OCI-LY1 (cell line): ENCODE data around the gene MUC2.
A peak's percentile ranks its signal among the peaks of the same experiment; 100 is the strongest.

Experiments
- H2AFZ ChIP-seq: fragments of 200-600 bp; sonication (generic), shearing (Covaris generic); 2 replicates; pipeline ENCODE4 v1.6.0; 2014; ENCODE audit warnings: antibody characterized with exemption, mild to moderate bottlenecking, low read length
- H3F3A ChIP-seq: fragments of 200-600 bp; sonication (generic), shearing (Covaris generic); 2 replicates; pipeline ENCODE4 v1.6.0; 2014; ENCODE audit warnings: mild to moderate bottlenecking, antibody characterized with exemption, low read length, moderate library complexity; ENCODE audit not compliant: insufficient read depth
- H3K27ac ChIP-seq: fragments of 200-600 bp; sonication (generic); 2 replicates; pipeline ENCODE4 v1.5.1; 2014; ENCODE audit warnings: low read length, mixed run types, mild to moderate bottlenecking, low read depth; ENCODE audit not compliant: poor library complexity, severe bottlenecking
- H3K27me3 ChIP-seq: fragments of 200-600 bp; sonication (generic); 2 replicates; pipeline ENCODE4 v1.6.0; 2014; ENCODE audit warnings: antibody characterized with exemption, mild to moderate bottlenecking, low read length, moderate library complexity; ENCODE audit not compliant: insufficient read depth
- H3K36me3 ChIP-seq: fragments of 200-600 bp; sonication (generic); 2 replicates; pipeline ENCODE4 v1.6.1; 2014; ENCODE audit warnings: mild to moderate bottlenecking, antibody characterized with exemption, low read length, moderate library complexity, mixed read lengths; ENCODE audit not compliant: insufficient read depth
- H3K4me1 ChIP-seq: fragments of 200-600 bp; sonication (generic); 2 replicates; pipeline ENCODE4 v1.5.1; 2014; ENCODE audit warnings: mild to moderate bottlenecking, low read length, moderate library complexity; ENCODE audit not compliant: insufficient read depth, severe bottlenecking
- H3K4me2 ChIP-seq: fragments of 200-600 bp; sonication (generic), shearing (Covaris generic); 2 replicates; pipeline ENCODE4 v1.6.1; 2014; ENCODE audit warnings: low read length
- H3K4me3 ChIP-seq: fragments of 200-600 bp; sonication (generic); 2 replicates; pipeline ENCODE4 v1.5.1; 2014; ENCODE audit warnings: low read length, low read depth, mild to moderate bottlenecking, mixed read lengths; ENCODE audit not compliant: poor library complexity, severe bottlenecking
- H3K79me2 ChIP-seq: fragments of 200-600 bp; shearing (Covaris generic); 2 replicates; pipeline ENCODE4 v1.6.1; 2016; ENCODE audit warnings: mixed run types, low read length, mixed read lengths; ENCODE audit not compliant: insufficient read depth
- H3K9ac ChIP-seq: fragments of 200-600 bp; sonication (generic), shearing (Covaris generic); 2 replicates; pipeline ENCODE4 v1.6.1; 2014; ENCODE audit warnings: mild to moderate bottlenecking, low read length, mixed read lengths
- H3K9me2 ChIP-seq: fragments of 200-600 bp; sonication (generic), shearing (Covaris generic); 2 replicates; pipeline ENCODE4 v1.6.1; 2014; ENCODE audit warnings: low read depth, mild to moderate bottlenecking, low read length, mixed read lengths
- H3K9me3 ChIP-seq: fragments of 200-600 bp; shearing (Covaris generic); 2 replicates; pipeline ENCODE4 v1.6.1; 2014; ENCODE audit warnings: low read length, mixed read lengths
- H4K20me1 ChIP-seq: fragments of 200-600 bp; sonication (generic), shearing (Covaris generic); 2 replicates; pipeline ENCODE4 v1.6.0; 2016; ENCODE audit warnings: mild to moderate bottlenecking, low read length; ENCODE audit not compliant: insufficient read depth
- EZH2 ChIP-seq: fragments of 200-600 bp; sonication (generic), shearing (Covaris generic); IDR thresholded peaks from 2 replicates; pipeline ENCODE4 v1.8.0; 2017; ENCODE audit warnings: borderline replicate concordance, mixed run types, mild to moderate bottlenecking, antibody characterized with exemption, low read length, moderate library complexity, mixed read lengths
- TF ChIP-seq, protein P1 (sequence below): fragments of 200-600 bp; sonication (generic), shearing (Covaris generic); IDR thresholded peaks from 2 replicates; pipeline ENCODE4 v1.5.1; 2017; ENCODE audit warnings: mild to moderate bottlenecking, antibody characterized with exemption, low read length, moderate library complexity, mixed read lengths

Gene MUC2

GRCh38 chr11:1049911-1050580 is 24.6 kb upstream of the MUC2 start:
- Histone ChIP-seq H4K20me1 (no peaks in the 10 kb centered on the region), H3K27me3 (no peaks in the 10 kb centered on the region; the same call in 1 of the 2 replicates), H2AFZ (no peak overlapping the region), H3K9ac (no peak overlapping the region), H3K9me3 (peaks cover 2% of the 10 kb centered on the region), H3K79me2 (no peaks in the 10 kb centered on the region), H3K4me1 (no peaks in the 10 kb centered on the region), H3K27ac (no peak overlapping the region), H3F3A (no peaks in the 10 kb centered on the region), H3K36me3 (no peaks in the 10 kb centered on the region; the same call in 1 of the 2 replicates), H3K4me3 (no peak overlapping the region), H3K4me2 (no peak overlapping the region), H3K9me2 (no peaks in the 10 kb centered on the region)
- TF ChIP-seq, protein P1, sequence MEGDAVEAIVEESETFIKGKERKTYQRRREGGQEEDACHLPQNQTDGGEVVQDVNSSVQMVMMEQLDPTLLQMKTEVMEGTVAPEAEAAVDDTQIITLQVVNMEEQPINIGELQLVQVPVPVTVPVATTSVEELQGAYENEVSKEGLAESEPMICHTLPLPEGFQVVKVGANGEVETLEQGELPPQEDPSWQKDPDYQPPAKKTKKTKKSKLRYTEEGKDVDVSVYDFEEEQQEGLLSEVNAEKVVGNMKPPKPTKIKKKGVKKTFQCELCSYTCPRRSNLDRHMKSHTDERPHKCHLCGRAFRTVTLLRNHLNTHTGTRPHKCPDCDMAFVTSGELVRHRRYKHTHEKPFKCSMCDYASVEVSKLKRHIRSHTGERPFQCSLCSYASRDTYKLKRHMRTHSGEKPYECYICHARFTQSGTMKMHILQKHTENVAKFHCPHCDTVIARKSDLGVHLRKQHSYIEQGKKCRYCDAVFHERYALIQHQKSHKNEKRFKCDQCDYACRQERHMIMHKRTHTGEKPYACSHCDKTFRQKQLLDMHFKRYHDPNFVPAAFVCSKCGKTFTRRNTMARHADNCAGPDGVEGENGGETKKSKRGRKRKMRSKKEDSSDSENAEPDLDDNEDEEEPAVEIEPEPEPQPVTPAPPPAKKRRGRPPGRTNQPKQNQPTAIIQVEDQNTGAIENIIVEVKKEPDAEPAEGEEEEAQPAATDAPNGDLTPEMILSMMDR = no peak

DNA sequence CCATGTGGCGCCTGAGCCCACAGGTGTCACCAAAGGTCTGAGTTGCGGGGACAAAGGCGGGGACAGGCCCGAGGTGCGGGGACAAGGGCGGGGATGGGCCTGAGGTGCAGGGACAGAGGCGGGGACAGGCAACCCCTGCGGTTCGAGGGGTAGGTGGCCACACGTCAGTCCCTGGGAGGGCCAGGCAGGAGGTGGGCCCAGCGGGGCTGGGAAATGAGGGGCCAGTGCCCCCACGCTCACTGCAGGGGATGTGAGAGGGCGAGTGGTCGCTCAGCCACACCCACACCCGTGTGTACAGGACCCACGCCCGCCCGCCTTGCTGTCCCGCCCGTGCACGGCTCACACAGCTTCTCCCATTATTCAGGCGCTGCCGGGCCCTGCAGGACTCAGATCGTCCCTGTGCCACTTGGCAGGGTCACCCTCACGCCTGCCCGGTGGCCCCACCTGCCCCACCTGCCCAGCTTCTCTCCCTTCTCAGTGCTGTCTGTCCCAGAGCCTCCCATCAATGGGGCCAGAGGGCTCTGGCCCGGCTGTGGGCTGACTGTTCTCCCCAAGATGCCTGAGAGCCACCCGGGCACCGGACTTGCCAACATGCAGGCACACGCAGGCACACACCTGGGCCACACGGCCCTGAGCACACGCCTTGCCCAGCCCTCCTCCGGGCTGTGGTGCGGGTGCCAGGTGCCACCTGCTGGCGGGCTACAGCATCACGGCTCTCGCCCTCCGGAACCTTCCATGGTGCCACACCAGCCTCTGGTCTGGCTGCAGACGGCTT is 23.9 kb upstream of the MUC2 start:
- Histone ChIP-seq H3K9me2 (no peaks in the 10 kb centered on the region), H3K27ac (no peak overlapping the region), H4K20me1 (no peaks in the 10 kb centered on the region), H3F3A (no peaks in the 10 kb centered on the region), H3K79me2 (no peaks in the 10 kb centered on the region), H2AFZ (no peak overlapping the region), H3K27me3 (no peaks in the 10 kb centered on the region), H3K4me1 (no peaks in the 10 kb centered on the region), H3K4me2 (no peak overlapping the region), H3K9ac (no peak overlapping the region), H3K9me3 (no peaks in the 10 kb centered on the region), H3K36me3 (no peaks in the 10 kb centered on the region), H3K4me3 (no peak overlapping the region)
- no peak for TF ChIP-seq EZH2
- TF ChIP-seq, protein P1 = peak; percentile 94

- Histone ChIP-seq H2AFZ (no peak overlapping the region), H3K4me1 (no peaks in the 10 kb centered on the region), H3K79me2 (no peaks in the 10 kb centered on the region), H3F3A (no peaks in the 10 kb centered on the region), H3K27me3 (no peaks in the 10 kb centered on the region), H3K9me3 (no peaks in the 10 kb centered on the region), H3K36me3 (no peaks in the 10 kb centered on the region), H3K9me2 (no peaks in the 10 kb centered on the region), H3K9ac (no peak overlapping the region), H4K20me1 (no peaks in the 10 kb centered on the region), H3K4me3 (no peak overlapping the region), H3K4me2 (no peak overlapping the region), H3K27ac (no peak overlapping the region)
- TF ChIP-seq EZH2 = no peak
- TF ChIP-seq, protein P1 = no peak
Observed at GRCh38 chr11:1051356-1052132, 23.1 kb upstream of the MUC2 start.
